ENCODE measurements around the gene RDX. TPM values are rescaled to one million over a fixed set of nuclear protein-coding genes. Genes with fewer than 3 reads are reported as not detected.
"Not testable (repeated sequence)": the region's sequence is repeated elsewhere in the genome, so short reads cannot be mapped to it uniquely, and the experiment has no call there.

Gene RDX
- total RNA-seq, 4 donors from 2014 or later = 8.3 to 113 (median 13.7) TPM

- TF ChIP-seq POLR2A (IDR thresholded peaks at IDR 0.05) (no peak), CTCF (IDR thresholded peaks at IDR 0.05) (no peak)
- no peak overlapping the region for H3K27ac ChIP-seq
- no peaks in the 10 kb centered on the region for H3K27me3 ChIP-seq
- H3K36me3 ChIP-seq = no peaks in the 10 kb centered on the region
- H3K9me3 ChIP-seq = no peaks in the 10 kb centered on the region
- no peaks in the 10 kb centered on the region for H3K4me1 ChIP-seq
- DNase-seq = no peak
- H3K4me3 ChIP-seq = no peak overlapping the region
Measured at GRCh38 chr11:110312670-110313069, 16.3 kb upstream of the RDX start.

GRCh38 chr11:110311783-110312579 is 15.6 kb upstream of the RDX start:
- no peaks in the 10 kb centered on the region for H3K36me3 ChIP-seq
- H3K9me3 ChIP-seq = no peaks in the 10 kb centered on the region
- H3K4me3 ChIP-seq = no peak overlapping the region
- H3K4me1 ChIP-seq = no peaks in the 10 kb centered on the region
- TF ChIP-seq POLR2A (IDR thresholded peaks at IDR 0.05) = no peak
- no peak for TF ChIP-seq CTCF (IDR thresholded peaks at IDR 0.05)
- DNase-seq = no peak
- H3K27ac ChIP-seq = no peak overlapping the region
- no peaks in the 10 kb centered on the region for H3K27me3 ChIP-seq

- no peak overlapping the region for H3K4me3 ChIP-seq
- DNase-seq = no peak
- TF ChIP-seq CTCF (IDR thresholded peaks at IDR 0.05) = no peak
- no peak overlapping the region for H3K27ac ChIP-seq
- no peaks in the 10 kb centered on the region for H3K9me3 ChIP-seq
- H3K4me1 ChIP-seq = no peaks in the 10 kb centered on the region
- H3K36me3 ChIP-seq = no peaks in the 10 kb centered on the region
- H3K27me3 ChIP-seq = no peaks in the 10 kb centered on the region
Measured at GRCh38 chr11:110308071-110308470, 11.7 kb upstream of the RDX start.

- H3K36me3 ChIP-seq, H3K27ac ChIP-seq, H3K4me1 ChIP-seq, H3K27me3 ChIP-seq, DNase-seq, H3K9me3 ChIP-seq, H3K4me3 ChIP-seq: not testable (repeated sequence)
Measured at GRCh38 chr11:110306019-110306388, 9.6 kb upstream of the RDX start.

GRCh38 chr11:110305169-110306018 is 9.0 kb upstream of the RDX start:
- TF ChIP-seq CTCF (IDR thresholded peaks at IDR 0.05) (no peak), POLR2A (IDR thresholded peaks at IDR 0.05) (no peak)
- no peak for DNase-seq
- Histone ChIP-seq H3K36me3 (no peaks in the 10 kb centered on the region), H3K27ac (no peak overlapping the region), H3K27me3 (no peaks in the 10 kb centered on the region), H3K9me3 (no peaks in the 10 kb centered on the region), H3K4me3 (no peak overlapping the region), H3K4me1 (no peaks in the 10 kb centered on the region)

GRCh38 chr11:110303414-110303826 is 7.0 kb upstream of the RDX start:
- TF ChIP-seq POLR2A (IDR thresholded peaks at IDR 0.05) (no peak), CTCF (IDR thresholded peaks at IDR 0.05) (no peak)
- Histone ChIP-seq H3K4me1 (no peaks in the 10 kb centered on the region), H3K9me3 (no peaks in the 10 kb centered on the region), H3K36me3 (no peaks in the 10 kb centered on the region), H3K27me3 (no peaks in the 10 kb centered on the region), H3K4me3 (no peak overlapping the region), H3K27ac (no peak overlapping the region)
- DNase-seq = no peak
